Gastrocnemius medialis (tissue), 4 donors: ENCODE results near the gene COA3.

Source experiments
- CTCF ChIP-seq, 5 experiments: fragments of 450-650 bp in 3 of 5; fragments of 200-600 bp in 2 of 5; sonication (generic) in 2 of 5; IDR thresholded peaks in 4 of 5; conservative IDR thresholded peaks in 1 of 5; 1 replicate in 4 of 5; 2 replicates in 1 of 5; pipeline ENCODE4 v1.5.1; 2016 to 2019; ENCODE audit warnings: antibody characterized with exemption in 5 of 5, mild to moderate bottlenecking in 3 of 5, moderate library complexity in 3 of 5
- POLR2A ChIP-seq, 2 donors: fragments of 450-650 bp; IDR thresholded peaks; one replicate each; pipeline ENCODE4 v1.6.1; 2017; ENCODE audit warnings: antibody characterized with exemption in 2 of 2, mild to moderate bottlenecking in 2 of 2, moderate library complexity in 2 of 2

- TF ChIP-seq CTCF (IDR thresholded peaks at IDR 0.05 in 4 of 5, conservative IDR thresholded peaks at IDR 0.05 in 1 of 5): no peak
- TF ChIP-seq POLR2A (IDR thresholded peaks at IDR 0.05): no peak
Observed at GRCh38 chr17:42796066-42796758, 2.3 kb downstream of the COA3 start.
